Nasal cavity respiratory epithelium epithelial cell of viscerocranial mucosa (primary cell): ENCODE measurements around the gene SLIT2. TPM values are rescaled to one million over a fixed set of nuclear protein-coding genes. Genes with fewer than 3 reads are reported as not detected.

Source experiments
- total RNA-seq: library from RNA; depleted of rRNA; stranded (reverse); fragments of >200 nt; gene quantifications from 2 replicates; pipeline ENCODE4 v1.2.3, GENCODE V29; 2014

The SLIT2 gene, protein sequence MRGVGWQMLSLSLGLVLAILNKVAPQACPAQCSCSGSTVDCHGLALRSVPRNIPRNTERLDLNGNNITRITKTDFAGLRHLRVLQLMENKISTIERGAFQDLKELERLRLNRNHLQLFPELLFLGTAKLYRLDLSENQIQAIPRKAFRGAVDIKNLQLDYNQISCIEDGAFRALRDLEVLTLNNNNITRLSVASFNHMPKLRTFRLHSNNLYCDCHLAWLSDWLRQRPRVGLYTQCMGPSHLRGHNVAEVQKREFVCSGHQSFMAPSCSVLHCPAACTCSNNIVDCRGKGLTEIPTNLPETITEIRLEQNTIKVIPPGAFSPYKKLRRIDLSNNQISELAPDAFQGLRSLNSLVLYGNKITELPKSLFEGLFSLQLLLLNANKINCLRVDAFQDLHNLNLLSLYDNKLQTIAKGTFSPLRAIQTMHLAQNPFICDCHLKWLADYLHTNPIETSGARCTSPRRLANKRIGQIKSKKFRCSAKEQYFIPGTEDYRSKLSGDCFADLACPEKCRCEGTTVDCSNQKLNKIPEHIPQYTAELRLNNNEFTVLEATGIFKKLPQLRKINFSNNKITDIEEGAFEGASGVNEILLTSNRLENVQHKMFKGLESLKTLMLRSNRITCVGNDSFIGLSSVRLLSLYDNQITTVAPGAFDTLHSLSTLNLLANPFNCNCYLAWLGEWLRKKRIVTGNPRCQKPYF (N-terminal part only)
- total RNA-seq = 0.43 and 4.1 TPM in 2 replicates

GRCh38 chr4:20251796-20252655, at the start of gene SLIT2:
Gene SLIT2, plus strand, starts transcription at chr4:20251905. Its CDS starts 1,911 bp downstream, at chr4:20253816.

